CD4-positive, alpha-beta T cell treated with Interferon gamma for 1 hour (primary cell): ENCODE measurements around the gene ITGA1.

Experiments used
- DNase-seq: peaks from one replicate; pipeline ENCODE4 v3.0.0-alpha.2; 2020

ITGA1 gene

GRCh38 chr5:52773342-52773741, 14.4 kb upstream of the ITGA1 start:
- DNase-seq, result no peak

GRCh38 chr5:52774005-52774410, 13.7 kb upstream of the ITGA1 start:
- DNase-seq, result no peak

- peak; percentile 17 for DNase-seq
Measured at GRCh38 chr5:52776116-52776515, 11.6 kb upstream of the ITGA1 start.

- no peak for DNase-seq
Measured at GRCh38 chr5:52777186-52777585, 10.5 kb upstream of the ITGA1 start.

- DNase-seq, result no peak
Measured at GRCh38 chr5:52778781-52779180, 8.9 kb upstream of the ITGA1 start.

- DNase-seq, result no peak
Measured at GRCh38 chr5:52779213-52779612, 8.5 kb upstream of the ITGA1 start.

GRCh38 chr5:52783226-52783959, 4.3 kb upstream of the ITGA1 start:
- DNase-seq, result no peak

- DNase-seq, result no peak
Measured at GRCh38 chr5:52784737-52785136, 3.0 kb upstream of the ITGA1 start.

GRCh38 chr5:52786391-52786790, 1.3 kb upstream of the ITGA1 start:
- DNase-seq, result no peak

- peak; percentile 41 for DNase-seq
Measured at GRCh38 chr5:52786949-52787599, 642 bp upstream of the ITGA1 start.

GRCh38 chr5:52788505-52788821, 747 bp downstream of the ITGA1 start:
- no peak for DNase-seq

GRCh38 chr5:52789378-52789777, 1.7 kb downstream of the ITGA1 start:
- no peak for DNase-seq

GRCh38 chr5:52789851-52790250, 2.1 kb downstream of the ITGA1 start:
- DNase-seq, result no peak

GRCh38 chr5:52791366-52791765, 3.6 kb downstream of the ITGA1 start:
- DNase-seq, result no peak

GRCh38 chr5:52794519-52794918, 6.8 kb downstream of the ITGA1 start:
- no peak for DNase-seq

GRCh38 chr5:52796031-52796430, 8.3 kb downstream of the ITGA1 start:
- DNase-seq, result no peak

GRCh38 chr5:52796516-52797103, 8.9 kb downstream of the ITGA1 start:
- DNase-seq, result no peak

GRCh38 chr5:52798938-52799337, 11.2 kb downstream of the ITGA1 start:
- DNase-seq, result no peak

- no peak for DNase-seq
Measured at GRCh38 chr5:52799358-52799982, 11.8 kb downstream of the ITGA1 start.

GRCh38 chr5:52799983-52800393, 12.3 kb downstream of the ITGA1 start:
- peak; percentile 95 for DNase-seq

GRCh38 chr5:52800394-52801213, 12.9 kb downstream of the ITGA1 start:
- peak; percentile 40 for DNase-seq

- no peak for DNase-seq
Measured at GRCh38 chr5:52801329-52801728, 13.6 kb downstream of the ITGA1 start.
